ENCODE results near the gene SLC25A27.

SLC25A27 gene

DNA sequence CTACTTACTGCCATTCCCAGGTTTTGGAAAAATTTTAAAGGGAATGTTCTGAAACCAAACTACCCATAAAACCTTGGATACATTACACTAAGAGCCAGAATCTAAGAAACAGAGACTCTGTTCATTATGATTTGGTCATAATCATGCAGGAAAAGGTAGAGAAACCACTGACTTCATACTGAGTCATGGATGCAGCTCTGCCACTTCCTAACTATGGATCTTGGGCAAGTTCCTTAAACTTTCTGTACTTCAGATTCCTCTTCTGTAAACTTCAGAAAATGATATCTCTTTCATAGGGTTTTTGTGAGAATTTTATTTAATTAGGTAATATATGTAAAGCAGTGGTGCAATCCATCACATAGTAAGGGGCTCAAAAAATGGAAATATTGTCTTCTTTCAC is 62.4 kb downstream of the SLC25A27 start:
- no peak for DNase-seq (ENCODE audit: low read depth in 2 of 2)

DNA sequence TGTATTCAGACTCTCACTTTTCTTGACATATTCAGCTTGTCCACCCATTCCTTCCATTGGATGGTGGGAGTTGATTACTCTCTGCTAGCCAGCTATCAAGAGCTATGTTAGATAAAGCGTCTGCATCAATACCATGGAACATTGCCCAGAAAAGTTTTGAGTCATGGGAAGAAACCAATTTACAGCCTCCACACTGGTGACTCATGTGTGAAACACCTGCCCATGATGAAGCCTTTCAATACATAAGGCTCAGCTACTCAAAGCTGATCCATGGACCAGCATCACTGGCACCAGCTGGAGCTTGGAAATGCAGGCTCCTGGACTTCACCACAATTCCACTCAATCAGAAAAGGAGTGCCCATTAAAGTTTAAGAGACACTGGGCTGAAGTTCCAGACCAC is 66.3 kb downstream of the SLC25A27 start:
- DNase-seq (ENCODE audit: low read depth in 2 of 2), result no peak

- no peak for DNase-seq (ENCODE audit: low read depth in 2 of 2)
Measured at GRCh38 chr6:46720401-46720800, 67.6 kb downstream of the SLC25A27 start.
